ENCODE measurements around the gene CDC34.

The CDC34 gene

GRCh38 chr19:497869-498510 lies 33.6 kb upstream of the CDC34 start:
- DNase-seq, result no peak

GRCh38 chr19:498511-498891 lies 33.1 kb upstream of the CDC34 start:
- no peak for DNase-seq

- no peak for DNase-seq
Observed at GRCh38 chr19:498977-499623, 32.5 kb upstream of the CDC34 start.

GRCh38 chr19:501646-502045 lies 29.9 kb upstream of the CDC34 start:
- DNase-seq, result no peak

GRCh38 chr19:504616-505015 lies 26.9 kb upstream of the CDC34 start:
- no peak for DNase-seq

GRCh38 chr19:506404-507285 lies 24.9 kb upstream of the CDC34 start:
- DNase-seq, result peak; percentile 95

- no peak for DNase-seq
Observed at GRCh38 chr19:507286-508203, 24.0 kb upstream of the CDC34 start, which contains the start of gene TPGS1. TSS of gene TPGS1 (plus strand) at chr19:507497. CDS start at chr19:507507, 10 bp downstream.

GRCh38 chr19:508204-509150 lies 23.1 kb upstream of the CDC34 start:
- no peak for DNase-seq

- DNase-seq, result peak; percentile 41
Observed at GRCh38 chr19:510606-511100, 20.9 kb upstream of the CDC34 start.

- DNase-seq, result peak; percentile 89
Observed at GRCh38 chr19:511101-511851, 20.3 kb upstream of the CDC34 start.

- DNase-seq, result peak; percentile 58
Observed at GRCh38 chr19:512547-513365, 18.8 kb upstream of the CDC34 start.

GRCh38 chr19:513368-514165 lies 18.0 kb upstream of the CDC34 start:
- no peak for DNase-seq

- DNase-seq, result no peak
Observed at GRCh38 chr19:514166-514663, 17.3 kb upstream of the CDC34 start.

GRCh38 chr19:517721-518597 lies 13.6 kb upstream of the CDC34 start:
- DNase-seq, result no peak

- DNase-seq, result no peak
Observed at GRCh38 chr19:518598-519231, 12.8 kb upstream of the CDC34 start.

- DNase-seq, result no peak
Observed at GRCh38 chr19:519449-519865, 12.1 kb upstream of the CDC34 start.

- DNase-seq, result no peak
Observed at GRCh38 chr19:522726-523125, 8.8 kb upstream of the CDC34 start.
